Stimulated activated CD8-positive, alpha-beta memory T cell treated with anti-CD3 and anti-CD28 coated beads, Interleukin-15, amount 100 ng/mL, for 1 hour (primary cell): ENCODE data around the gene BPIFB3.

Source experiments
- DNase-seq: peaks from one replicate; pipeline ENCODE4 v3.0.0-alpha.2; 2020; ENCODE audit warnings: low read depth

Gene BPIFB3

GRCh38 chr20:33063271-33063670 lies 9.6 kb downstream of the BPIFB3 start:
- no peak for DNase-seq

GRCh38 chr20:33064572-33065287 lies 11.0 kb downstream of the BPIFB3 start:
- DNase-seq, result no peak

GRCh38 chr20:33065785-33066184 lies 12.1 kb downstream of the BPIFB3 start:
- no peak for DNase-seq

GRCh38 chr20:33067806-33068205 lies 14.1 kb downstream of the BPIFB3 start:
- no peak for DNase-seq

- DNase-seq, result no peak
Observed at GRCh38 chr20:33068251-33068939, 14.7 kb downstream of the BPIFB3 start.

GRCh38 chr20:33069673-33070072 lies 16.0 kb downstream of the BPIFB3 start:
- no peak for DNase-seq

GRCh38 chr20:33070111-33071053 lies 16.7 kb downstream of the BPIFB3 start:
- no peak for DNase-seq

GRCh38 chr20:33071198-33071597 lies 17.5 kb downstream of the BPIFB3 start:
- DNase-seq, result no peak

- no peak for DNase-seq
Observed at GRCh38 chr20:33072362-33072761, 18.7 kb downstream of the BPIFB3 start.

- DNase-seq, result no peak
Observed at GRCh38 chr20:33072813-33073212, 19.1 kb downstream of the BPIFB3 start.

GRCh38 chr20:33074675-33075074 lies 21.0 kb downstream of the BPIFB3 start:
- DNase-seq, result no peak

- DNase-seq, result no peak
Observed at GRCh38 chr20:33075281-33075680, 21.6 kb downstream of the BPIFB3 start.

- no peak for DNase-seq
Observed at GRCh38 chr20:33076662-33077372, 23.1 kb downstream of the BPIFB3 start.

GRCh38 chr20:33079259-33079658 lies 25.6 kb downstream of the BPIFB3 start, which contains the start of gene BPIFB4:
TSS of gene BPIFB4 (plus strand) at chr20:33079643. CDS start at chr20:33081527, 1,884 bp downstream.
- DNase-seq, result no peak

- no peak for DNase-seq
Observed at GRCh38 chr20:33081411-33082154, 27.9 kb downstream of the BPIFB3 start.

- no peak for DNase-seq
Observed at GRCh38 chr20:33082546-33082945, 28.8 kb downstream of the BPIFB3 start.

GRCh38 chr20:33083544-33084340 lies 30.0 kb downstream of the BPIFB3 start:
- no peak for DNase-seq

- DNase-seq, result no peak
Observed at GRCh38 chr20:33084722-33085121, 31.0 kb downstream of the BPIFB3 start.

GRCh38 chr20:33086052-33086722 lies 32.5 kb downstream of the BPIFB3 start:
- DNase-seq, result no peak

GRCh38 chr20:33091147-33091546 lies 37.4 kb downstream of the BPIFB3 start:
- DNase-seq, result no peak
